Suprapubic skin (tissue), 4 donors: ENCODE measurements around the gene RPIA. TPM values are rescaled to one million over a fixed set of nuclear protein-coding genes. Genes with fewer than 3 reads are reported as not detected.

Source experiments
- total RNA-seq, 4 donors: library from RNA; depleted of rRNA; stranded (reverse); fragments of >200 nt; gene quantifications; one replicate each; pipeline ENCODE4 v1.1.0, GENCODE V29; 2016

The RPIA gene
- total RNA-seq, 4 donors from 2014 or later, result 7.9 to 9.8 (median 9.6) TPM

Other genes with a start within 250 kb of the RPIA start
- gene FOXI3, start 239.0 kb upstream of the RPIA start, total RNA-seq, result under 1 TPM in 1 of 4 donors, not detected in 3; 0.21 TPM
- 10 to 100 TPM; 23.4 to 30.2 (median 23.9) TPM for gene EIF2AK3, start 64.2 kb upstream of the RPIA start, total RNA-seq